Esophagus squamous epithelium (tissue), 5 donors: ENCODE data around the gene SATB1. TPM values are rescaled to one million over a fixed set of nuclear protein-coding genes. Genes with fewer than 3 reads are reported as not detected.

Experiments
- DNase-seq: peaks from one replicate; lab custom pipeline; 2025; lab: John Stamatoyannopoulos, UW
- H3K27ac ChIP-seq, 4 donors: fragments of 200-600 bp; sonication (generic); one replicate each; pipeline ENCODE4 v1.5.1; 2016 to 2019; ENCODE audit warnings: mild to moderate bottlenecking in 1 of 4
- H3K27me3 ChIP-seq, 4 donors: fragments of 200-600 bp; sonication (generic); 1 replicate in 3 of 4; 2 replicates in 1 of 4; pipeline versions ENCODE4 v1.5.1 to v1.6.0; 2017 to 2021; ENCODE audit warnings: antibody characterized with exemption in 1 of 4
- H3K36me3 ChIP-seq, 3 donors: fragments of 200-600 bp; sonication (generic); one replicate each; pipeline ENCODE4 v1.5.1; 2016 to 2019
- H3K4me1 ChIP-seq, 3 donors: fragments of 200-600 bp; sonication (generic); one replicate each; pipeline ENCODE4 v1.5.1; 2017 to 2019
- H3K4me3 ChIP-seq, 4 donors: fragments of 200-600 bp; sonication (generic); 1 replicate in 3 of 4; 2 replicates in 1 of 4; pipeline ENCODE4 v1.5.1; 2016 to 2019; ENCODE audit warnings: mild to moderate bottlenecking in 2 of 4, moderate library complexity in 1 of 4
- H3K9me3 ChIP-seq, 3 donors: fragments of 200-600 bp; sonication (generic); one replicate each; pipeline ENCODE4 v1.5.1; 2016 to 2019
- POLR2A ChIP-seq, 4 donors: fragments of 450-650 bp; IDR thresholded peaks; one replicate each; pipeline ENCODE4 v1.6.1; 2017; ENCODE audit warnings: antibody characterized with exemption in 4 of 4, mild to moderate bottlenecking in 4 of 4, moderate library complexity in 3 of 4
- WGBS, 2 donors: methylation state at CpG; one replicate each; pipeline ENCODE4 v1.1.5; 2018; 5-methylcytosine and 5-hydroxymethylcytosine counted together
- intact Hi-C: fragments of 100-400 bp; cut with DNase I; formaldehyde crosslinking; loops from one replicate; pipeline ENCODE4 v1.15.0; 2022
- total RNA-seq, 4 donors: library from RNA; depleted of rRNA; stranded (reverse); fragments of >200 nt; gene quantifications; one replicate each; pipeline ENCODE4 v1.1.0, GENCODE V29; 2016
- TF ChIP-seq, protein P1 (sequence below), 6 experiments: fragments of 450-650 bp in 4 of 6; fragments of 200-600 bp in 2 of 6; sonication (generic) in 2 of 6; IDR thresholded peaks; one replicate each; pipeline ENCODE4 v1.5.1; 2016 to 2019; ENCODE audit warnings: antibody characterized with exemption in 6 of 6, mild to moderate bottlenecking in 4 of 6, moderate library complexity in 4 of 6
- donor health status: DM: yes; HTN: yes; CAD: no.

Gene SATB1
- total RNA-seq, 4 donors from 2014 or later, result 16.9 to 24.4 (median 20.0) TPM

DNA sequence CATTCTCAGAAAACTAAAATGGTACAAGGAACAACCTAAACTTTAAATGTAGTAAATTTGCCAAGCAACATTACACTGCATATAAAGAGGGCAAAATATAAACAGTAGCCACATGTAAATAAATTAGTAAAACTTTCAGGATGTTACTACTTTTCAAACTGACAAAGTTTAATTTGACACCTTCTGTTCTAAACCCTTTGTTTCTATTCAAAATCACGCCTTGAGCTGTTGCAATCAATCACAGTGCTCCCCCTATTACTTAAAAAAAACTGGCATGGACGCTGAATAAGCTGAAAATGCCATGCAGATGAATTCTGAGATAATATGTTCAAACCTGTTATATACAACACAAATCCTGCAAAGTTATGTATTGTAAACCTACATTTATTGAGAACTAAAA lies 69.3 kb downstream of the SATB1 start:
- H3K27me3 ChIP-seq, result no peaks in the 10 kb centered on the region
- intact Hi-C loops, result no loop called here
- TF ChIP-seq POLR2A (IDR thresholded peaks at IDR 0.05), result no peak
- TF ChIP-seq, protein P1, sequence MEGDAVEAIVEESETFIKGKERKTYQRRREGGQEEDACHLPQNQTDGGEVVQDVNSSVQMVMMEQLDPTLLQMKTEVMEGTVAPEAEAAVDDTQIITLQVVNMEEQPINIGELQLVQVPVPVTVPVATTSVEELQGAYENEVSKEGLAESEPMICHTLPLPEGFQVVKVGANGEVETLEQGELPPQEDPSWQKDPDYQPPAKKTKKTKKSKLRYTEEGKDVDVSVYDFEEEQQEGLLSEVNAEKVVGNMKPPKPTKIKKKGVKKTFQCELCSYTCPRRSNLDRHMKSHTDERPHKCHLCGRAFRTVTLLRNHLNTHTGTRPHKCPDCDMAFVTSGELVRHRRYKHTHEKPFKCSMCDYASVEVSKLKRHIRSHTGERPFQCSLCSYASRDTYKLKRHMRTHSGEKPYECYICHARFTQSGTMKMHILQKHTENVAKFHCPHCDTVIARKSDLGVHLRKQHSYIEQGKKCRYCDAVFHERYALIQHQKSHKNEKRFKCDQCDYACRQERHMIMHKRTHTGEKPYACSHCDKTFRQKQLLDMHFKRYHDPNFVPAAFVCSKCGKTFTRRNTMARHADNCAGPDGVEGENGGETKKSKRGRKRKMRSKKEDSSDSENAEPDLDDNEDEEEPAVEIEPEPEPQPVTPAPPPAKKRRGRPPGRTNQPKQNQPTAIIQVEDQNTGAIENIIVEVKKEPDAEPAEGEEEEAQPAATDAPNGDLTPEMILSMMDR (IDR thresholded peaks at IDR 0.05), result no peak
- no peak for DNase-seq
- H3K27ac ChIP-seq, result no peak overlapping the region
- no peaks in the 10 kb centered on the region for H3K9me3 ChIP-seq
- 46 to 81% methylated on average over 2 of the region's 2 CpGs for WGBS, 2 donors
- H3K4me3 ChIP-seq, result no peak overlapping the region
- H3K36me3 ChIP-seq, result peaks cover 0 to 20% (median 5%) of the 10 kb centered on the region in 3 donors
- H3K4me1 ChIP-seq, result peaks cover 0 to 7% (median 0%) of the 10 kb centered on the region in 3 donors

DNA sequence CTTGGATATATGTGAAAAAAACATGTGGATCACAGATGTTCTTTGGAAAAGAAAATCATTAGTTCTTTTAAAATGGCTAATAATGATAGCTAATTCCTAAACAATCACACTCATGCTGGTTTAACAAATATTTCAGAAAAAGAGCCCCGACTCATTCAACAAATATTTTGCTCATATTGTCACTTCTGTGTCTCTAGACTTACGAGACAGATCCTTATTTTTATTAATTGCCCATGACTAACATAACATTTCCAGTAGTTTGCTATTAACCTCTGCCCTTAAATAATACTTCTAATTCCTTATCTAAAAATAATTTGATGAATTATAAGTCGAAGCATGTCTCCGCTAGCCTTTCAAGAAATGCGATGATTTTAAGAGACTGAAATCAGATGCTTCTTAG lies 70.4 kb downstream of the SATB1 start:
- WGBS, 2 donors, result 59 to 66% methylated on average over 5 of the region's 5 CpGs
- no peaks in the 10 kb centered on the region for H3K27me3 ChIP-seq

DNA sequence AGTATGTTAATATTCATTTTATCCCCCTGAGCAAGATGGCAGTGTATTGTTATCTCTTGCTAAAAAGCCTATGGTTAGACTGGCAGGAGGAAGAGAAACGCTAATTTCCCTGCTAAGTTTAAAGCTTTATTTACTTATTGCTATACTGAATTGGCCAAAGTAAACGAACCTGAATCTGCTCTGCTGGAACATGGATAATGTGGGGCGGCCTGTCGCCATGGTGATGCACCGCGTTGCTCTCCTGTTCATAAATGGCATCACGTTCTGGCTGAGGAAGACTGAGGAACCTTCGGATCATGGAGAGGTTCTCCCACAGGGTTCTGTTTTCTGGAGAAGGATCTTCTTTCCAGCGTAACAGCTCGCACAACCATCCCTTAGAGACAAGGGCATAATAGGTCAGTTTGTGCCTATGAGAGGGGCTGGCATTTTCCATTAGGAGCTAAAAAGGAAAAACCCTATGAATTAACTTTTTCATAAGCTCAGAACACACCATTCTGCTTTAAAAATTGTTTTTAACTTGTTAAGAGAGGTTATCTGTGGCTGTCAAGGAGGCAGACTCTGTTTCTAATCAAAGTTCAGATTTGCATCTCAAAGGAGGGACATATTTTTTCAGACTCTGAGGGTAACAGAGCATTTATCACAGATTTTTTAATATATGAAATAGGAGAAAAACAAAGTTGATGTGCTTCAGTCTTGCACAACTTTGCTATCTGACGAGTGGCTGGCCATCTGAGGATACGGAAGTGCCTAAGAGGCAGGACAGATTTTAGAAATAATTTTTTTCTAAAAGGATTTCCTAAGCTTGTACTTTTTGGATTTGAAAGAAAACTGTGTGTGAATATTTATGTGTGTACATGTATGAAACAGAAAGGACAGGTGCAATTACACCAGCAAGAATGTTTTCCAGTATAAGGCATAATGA lies 73.1 kb downstream of the SATB1 start:
- no peak for TF ChIP-seq POLR2A (IDR thresholded peaks at IDR 0.05)
- TF ChIP-seq, protein P1 (IDR thresholded peaks at IDR 0.05), result no peak
- no peak overlapping the region for H3K4me3 ChIP-seq
- DNase-seq, result no peak
- no peak overlapping the region for H3K27ac ChIP-seq
- intact Hi-C loops, result no loop called here
- H3K9me3 ChIP-seq, result no peaks in the 10 kb centered on the region
- WGBS, 2 donors, result 75 to 78% methylated on average over 12 of the region's 12 CpGs
- peaks cover 0 to 7% (median 0%) of the 10 kb centered on the region in 3 donors for H3K4me1 ChIP-seq
- H3K36me3 ChIP-seq, result peaks cover 0 to 43% (median 5%) of the 10 kb centered on the region in 3 donors
- H3K27me3 ChIP-seq, result no peaks in the 10 kb centered on the region

More for the DNA sequence above, 70.4 kb downstream of the SATB1 start:
- H3K4me1 ChIP-seq, result peaks cover 0 to 7% (median 0%) of the 10 kb centered on the region in 3 donors
- intact Hi-C loops, result no loop called here
- no peak overlapping the region for H3K4me3 ChIP-seq
- DNase-seq, result no peak
- no peaks in the 10 kb centered on the region for H3K9me3 ChIP-seq
- TF ChIP-seq, protein P1 (IDR thresholded peaks at IDR 0.05), result no peak
- no peak for TF ChIP-seq POLR2A (IDR thresholded peaks at IDR 0.05)
- peaks cover 0 to 23% (median 5%) of the 10 kb centered on the region in 3 donors for H3K36me3 ChIP-seq
- no peak overlapping the region for H3K27ac ChIP-seq

DNA sequence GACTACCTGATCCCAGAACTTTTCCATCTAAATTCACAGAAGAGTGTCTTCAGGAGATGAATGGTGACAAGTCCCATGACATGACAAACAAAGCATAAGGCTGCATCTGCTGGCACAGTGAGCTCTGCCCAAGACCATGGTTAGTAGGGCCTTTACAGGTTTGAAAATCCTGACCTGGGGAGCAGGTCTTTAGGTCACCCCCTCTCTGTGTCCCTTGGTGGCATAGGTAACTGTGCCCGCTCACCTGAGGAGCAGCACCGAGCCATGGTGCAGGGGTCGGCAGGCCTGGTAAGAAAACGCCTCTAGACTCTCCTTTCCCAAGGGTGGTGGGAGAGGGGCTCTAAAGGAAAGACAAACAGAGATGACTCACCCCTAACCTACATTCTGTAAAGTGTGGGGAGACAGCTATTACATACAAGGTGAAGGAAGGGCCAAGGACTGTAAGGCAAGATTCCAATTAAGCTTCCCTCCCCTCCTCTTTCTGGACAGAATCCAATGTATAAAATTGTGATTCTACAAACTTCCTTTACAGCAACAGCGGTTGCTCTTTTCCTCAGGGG lies 74.0 kb downstream of the SATB1 start:
- Histone ChIP-seq H3K27me3 (no peaks in the 10 kb centered on the region), H3K4me1 (peaks cover 0 to 7% (median 0%) of the 10 kb centered on the region in 3 donors), H3K36me3 (peaks cover 0 to 43% (median 5%) of the 10 kb centered on the region in 3 donors), H3K4me3 (no peak overlapping the region), H3K9me3 (no peaks in the 10 kb centered on the region), H3K27ac (no peak overlapping the region)
- 30 to 92% methylated on average over 2 of the region's 5 CpGs for WGBS, 2 donors
- DNase-seq, result no peak
- TF ChIP-seq POLR2A (IDR thresholded peaks at IDR 0.05), result no peak
- TF ChIP-seq, protein P1 (IDR thresholded peaks at IDR 0.05), result no peak
- intact Hi-C loops, result no loop called here
